A673 (cell line): ENCODE data around the gene ELFN1. TPM values are rescaled to one million over a fixed set of nuclear protein-coding genes. Genes with fewer than 3 reads are reported as not detected.

Experiments used
- BruUV-seq: library from RNA; stranded (reverse); fragments of 400-500 nt; replicated peaks from 2 replicates; lab custom pipeline; 2021; lab: Mats Ljungman, UMichigan
- CTCF ChIA-PET: fragments of 300-600 bp; sonication (Branson Sonifier 250); formaldehyde crosslinking; loops from one replicate; lab custom pipeline; 2022; ENCODE audit warnings: antibody characterized with exemption; lab: Charles Lee
- POLR2A ChIA-PET: fragments of 300-600 bp; sonication (Branson Sonifier 250); formaldehyde crosslinking; loops from one replicate; lab custom pipeline; 2022; ENCODE audit warnings: antibody characterized with exemption; ENCODE audit not compliant: low non-redundant PET; lab: Charles Lee
- DNase-seq: peaks from one replicate; pipeline ENCODE4 v3.0.0-alpha.2; 2015; ENCODE audit warnings: low spot score
- H3K27ac ChIP-seq: fragments of 200-600 bp; sonication (generic); 2 replicates; pipeline ENCODE4 v1.5.1; 2016; ENCODE audit warnings: mixed run types, low read depth, mild to moderate bottlenecking, mixed read lengths, antibody characterized with exemption, low read length; ENCODE audit not compliant: poor library complexity, severe bottlenecking
- H3K27me3 ChIP-seq: fragments of 200-600 bp; sonication (generic); replicated peaks from 2 replicates; pipeline ENCODE4 v1.6.1; 2017; ENCODE audit warnings: mixed run types, low read depth, mild to moderate bottlenecking, mixed read lengths, antibody characterized with exemption, low read length; ENCODE audit not compliant: insufficient read depth, poor library complexity
- H3K36me3 ChIP-seq: fragments of 200-600 bp; sonication (generic); 2 replicates; pipeline ENCODE4 v1.6.1; 2016; ENCODE audit warnings: mixed run types, mild to moderate bottlenecking, mixed read lengths, antibody characterized with exemption, low read length; ENCODE audit not compliant: insufficient read depth, poor library complexity, severe bottlenecking
- H3K4me1 ChIP-seq: fragments of 200-600 bp; sonication (generic); 2 replicates; pipeline ENCODE4 v1.6.1; 2017; ENCODE audit warnings: mixed run types, mild to moderate bottlenecking, mixed read lengths, antibody characterized with exemption, low read length; ENCODE audit not compliant: insufficient read depth, poor library complexity, severe bottlenecking
- H3K4me3 ChIP-seq: fragments of 200-600 bp; sonication (generic); 2 replicates; pipeline ENCODE4 v1.5.1; 2016; ENCODE audit warnings: low read depth, mixed run types, mild to moderate bottlenecking, mixed read lengths, low read length; ENCODE audit not compliant: poor library complexity, severe bottlenecking
- H3K9me3 ChIP-seq: fragments of 200-600 bp; sonication (generic); 2 replicates; pipeline ENCODE4 v1.6.1; 2016; ENCODE audit warnings: mixed run types, low read depth, mild to moderate bottlenecking, mixed read lengths, antibody characterized with exemption, low read length; ENCODE audit not compliant: poor library complexity, severe bottlenecking
- EZH2 ChIP-seq: fragments of 200-600 bp; sonication (generic); IDR thresholded peaks from 2 replicates; pipeline ENCODE4 v1.6.1; 2017; ENCODE audit warnings: borderline replicate concordance, low read depth, mild to moderate bottlenecking, mixed read lengths, antibody characterized with exemption, low read length; ENCODE audit not compliant: poor library complexity, severe bottlenecking
- intact Hi-C: fragments of 100-400 bp; cut with micrococcal nuclease; formaldehyde crosslinking; loops from one replicate; pipeline ENCODE4 v1.10.0; 2022; ENCODE audit not compliant: unreplicated experiment
- total RNA-seq: library from RNA; stranded (reverse); gene quantifications from 2 replicates; pipeline ENCODE4 v1.2.3, GENCODE V29; 2021
- TF ChIP-seq, protein P1 (sequence below): fragments of 300-800, 200-600 bp; sonication (generic); conservative IDR thresholded peaks from 2 replicates; pipeline ENCODE4 v1.5.1; 2017; ENCODE audit warnings: low read depth, mild to moderate bottlenecking, antibody characterized with exemption, low read length, moderate library complexity, mixed read lengths

The ELFN1 gene
- total RNA-seq, 1 experiment from 2014 or later = not detected

DNA sequence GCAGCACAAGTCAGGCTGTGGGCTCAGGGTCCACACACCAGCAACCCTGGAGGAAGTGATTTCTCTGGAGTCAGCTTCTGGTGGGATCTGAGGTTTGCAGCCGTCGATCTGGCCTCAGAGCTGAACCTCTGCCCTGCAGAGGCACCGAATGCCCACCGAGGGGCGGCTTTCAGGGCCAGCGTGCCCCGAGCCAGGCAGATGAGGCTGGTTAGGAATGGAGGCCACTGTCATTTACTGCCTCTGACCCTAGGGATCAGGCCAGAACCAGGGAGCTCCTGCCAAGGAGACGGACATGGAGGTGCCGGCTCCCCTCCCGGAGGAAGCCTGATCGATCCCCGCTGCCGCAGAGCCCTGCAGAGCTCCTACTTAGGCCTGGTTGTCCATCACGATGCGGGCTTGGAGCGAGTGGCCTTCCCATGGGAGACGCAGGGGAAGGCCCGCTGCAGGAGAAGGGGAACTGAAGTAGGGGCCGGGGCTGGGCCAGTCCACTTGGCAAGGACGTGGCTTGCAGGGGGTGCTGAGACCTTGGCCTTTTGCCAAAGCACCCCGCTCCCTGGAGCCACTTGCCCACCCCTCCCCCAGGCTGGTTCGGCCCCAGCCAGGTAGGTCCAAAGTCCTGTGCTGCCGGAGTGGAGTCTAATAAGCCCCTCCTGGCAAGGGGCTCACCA, 19.6 kb upstream of the ELFN1 start:
- H3K27me3 ChIP-seq = no peaks in the 10 kb centered on the region
- intact Hi-C loops = no loop called here
- peaks cover 23% of the 10 kb centered on the region for H3K4me1 ChIP-seq
- no peaks in the 10 kb centered on the region for H3K9me3 ChIP-seq
- ChIA-PET POLR2A (no interaction called here), CTCF (no interaction called here)
- no peak overlapping the region for H3K4me3 ChIP-seq
- no TSS peak for BruUV-seq
- TF ChIP-seq, protein P1, sequence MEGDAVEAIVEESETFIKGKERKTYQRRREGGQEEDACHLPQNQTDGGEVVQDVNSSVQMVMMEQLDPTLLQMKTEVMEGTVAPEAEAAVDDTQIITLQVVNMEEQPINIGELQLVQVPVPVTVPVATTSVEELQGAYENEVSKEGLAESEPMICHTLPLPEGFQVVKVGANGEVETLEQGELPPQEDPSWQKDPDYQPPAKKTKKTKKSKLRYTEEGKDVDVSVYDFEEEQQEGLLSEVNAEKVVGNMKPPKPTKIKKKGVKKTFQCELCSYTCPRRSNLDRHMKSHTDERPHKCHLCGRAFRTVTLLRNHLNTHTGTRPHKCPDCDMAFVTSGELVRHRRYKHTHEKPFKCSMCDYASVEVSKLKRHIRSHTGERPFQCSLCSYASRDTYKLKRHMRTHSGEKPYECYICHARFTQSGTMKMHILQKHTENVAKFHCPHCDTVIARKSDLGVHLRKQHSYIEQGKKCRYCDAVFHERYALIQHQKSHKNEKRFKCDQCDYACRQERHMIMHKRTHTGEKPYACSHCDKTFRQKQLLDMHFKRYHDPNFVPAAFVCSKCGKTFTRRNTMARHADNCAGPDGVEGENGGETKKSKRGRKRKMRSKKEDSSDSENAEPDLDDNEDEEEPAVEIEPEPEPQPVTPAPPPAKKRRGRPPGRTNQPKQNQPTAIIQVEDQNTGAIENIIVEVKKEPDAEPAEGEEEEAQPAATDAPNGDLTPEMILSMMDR = no peak
- no peak for TF ChIP-seq EZH2
- no peak overlapping the region for H3K27ac ChIP-seq
- no peaks in the 10 kb centered on the region for H3K36me3 ChIP-seq
- DNase-seq = no peak

DNA sequence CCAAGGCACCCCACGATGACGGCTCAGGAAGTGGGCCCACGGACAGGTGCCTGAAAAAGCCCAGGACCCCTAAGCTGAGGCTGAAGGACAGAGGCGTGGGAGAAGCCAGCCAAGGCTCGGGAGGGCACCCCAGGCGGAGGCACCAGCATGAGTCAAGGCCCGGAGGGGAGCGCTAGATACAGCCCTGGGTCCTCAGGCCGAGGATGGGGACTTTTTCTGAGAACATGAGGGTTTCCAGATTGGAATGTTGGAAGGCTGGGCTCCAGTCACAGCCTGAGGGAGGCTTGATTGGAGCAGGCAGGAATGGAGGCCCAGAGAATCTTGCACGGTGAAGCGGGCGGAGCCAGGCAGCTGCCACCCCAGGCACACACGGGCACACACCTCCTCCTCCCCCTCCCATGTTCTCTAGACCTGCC, 19.0 kb upstream of the ELFN1 start:
- CTCF ChIA-PET = no interaction called here
- intact Hi-C loops = no loop called here
- DNase-seq = no peak

DNA sequence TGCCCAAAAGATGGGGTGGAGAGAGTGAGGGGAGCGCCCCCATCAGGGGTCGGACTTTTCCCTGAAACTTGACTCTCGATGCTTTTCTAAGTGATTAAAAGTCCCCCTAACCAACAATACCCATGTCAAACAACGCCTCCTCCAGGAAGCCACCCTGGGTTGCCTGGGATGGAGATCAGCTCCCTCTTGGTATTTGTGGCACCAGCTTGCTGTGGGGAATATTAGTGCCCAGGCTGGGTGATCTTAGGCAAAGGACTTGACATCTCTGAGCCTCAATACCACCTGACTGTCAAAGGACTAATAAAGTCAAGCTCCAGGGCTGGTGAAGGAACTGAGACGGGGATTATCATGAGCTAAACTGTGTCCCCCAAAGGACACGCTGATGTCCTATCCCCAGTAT, 18.2 kb upstream of the ELFN1 start:
- DNase-seq = no peak
- Histone ChIP-seq H3K4me3 (no peak overlapping the region), H3K36me3 (no peaks in the 10 kb centered on the region), H3K4me1 (peaks cover 17% of the 10 kb centered on the region), H3K27me3 (no peaks in the 10 kb centered on the region), H3K27ac (no peak overlapping the region), H3K9me3 (no peaks in the 10 kb centered on the region)
- ChIA-PET POLR2A (no interaction called here), CTCF (no interaction called here)
- intact Hi-C loops = no loop called here
- BruUV-seq = no TSS peak
- TF ChIP-seq EZH2 = no peak
- TF ChIP-seq, protein P1 = no peak

More for the DNA sequence above, 19.0 kb upstream of the ELFN1 start:
- H3K9me3 ChIP-seq = no peaks in the 10 kb centered on the region
- peaks cover 23% of the 10 kb centered on the region for H3K4me1 ChIP-seq
- TF ChIP-seq EZH2 = no peak
- no TSS peak for BruUV-seq
- H3K36me3 ChIP-seq = no peaks in the 10 kb centered on the region
- H3K27me3 ChIP-seq = no peaks in the 10 kb centered on the region
- H3K4me3 ChIP-seq = no peak overlapping the region
- no peak overlapping the region for H3K27ac ChIP-seq
- POLR2A ChIA-PET = no interaction called here

DNA sequence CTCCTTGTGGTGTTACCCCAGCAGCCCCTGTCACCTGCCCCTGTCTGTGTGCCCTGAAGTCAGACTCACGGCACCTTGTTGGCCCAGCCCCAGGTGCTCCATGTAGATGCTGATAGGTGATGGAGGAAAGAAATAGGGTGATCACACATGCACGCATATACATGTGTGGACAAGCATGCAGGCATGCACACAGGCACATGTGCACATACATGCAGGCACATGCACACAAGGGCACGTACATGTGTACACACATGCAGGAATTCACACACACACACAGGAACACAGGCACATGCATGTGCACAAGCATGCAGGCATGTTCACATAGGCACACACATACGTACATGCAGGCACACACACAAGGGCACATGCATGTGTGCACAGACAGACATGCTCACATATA, 16.6 kb upstream of the ELFN1 start:
- no peak overlapping the region for H3K27ac ChIP-seq
- CTCF ChIA-PET = no interaction called here
- H3K4me1 ChIP-seq = peaks cover 1% of the 10 kb centered on the region
- BruUV-seq = no TSS peak
- DNase-seq = no peak
- no peak overlapping the region for H3K4me3 ChIP-seq
- POLR2A ChIA-PET = no interaction called here
- no peaks in the 10 kb centered on the region for H3K36me3 ChIP-seq
- no peaks in the 10 kb centered on the region for H3K9me3 ChIP-seq
- H3K27me3 ChIP-seq = no peaks in the 10 kb centered on the region
- intact Hi-C loops = no loop called here
- no peak for TF ChIP-seq EZH2
- TF ChIP-seq, protein P1 = no peak
